MM.1S (cell line): ENCODE measurements around the gene MAN1C1.

Source experiments
- DNase-seq: peaks from one replicate; pipeline ENCODE4 v3.0.0-alpha.2; 2015
- H2AFZ ChIP-seq: fragments of 300-600 bp; sonication (generic); 2 replicates; pipeline ENCODE4 v1.6.0; 2016; ENCODE audit warnings: antibody characterized with exemption, low read length
- H3F3A ChIP-seq: fragments of 300-600 bp; sonication (generic); 2 replicates; pipeline ENCODE4 v1.6.1; 2016; ENCODE audit warnings: mild to moderate bottlenecking, antibody characterized with exemption, low read length, moderate library complexity, mixed read lengths; ENCODE audit not compliant: insufficient read depth
- H3K27ac ChIP-seq: fragments of 300-600 bp; sonication (generic); 2 replicates; pipeline ENCODE4 v1.5.1; 2016; ENCODE audit warnings: mild to moderate bottlenecking, low read length
- H3K27me3 ChIP-seq: fragments of 300-600 bp; sonication (generic); replicated peaks from 2 replicates; pipeline ENCODE4 v1.6.0; 2016; ENCODE audit warnings: low read length; ENCODE audit not compliant: insufficient read depth
- H3K36me3 ChIP-seq: fragments of 300-600 bp; sonication (generic); replicated peaks from 2 replicates; pipeline ENCODE4 v1.6.1; 2016; ENCODE audit warnings: mild to moderate bottlenecking, low read length, mixed read lengths; ENCODE audit not compliant: insufficient read depth
- H3K4me1 ChIP-seq: fragments of 300-600 bp; sonication (generic); 2 replicates; pipeline ENCODE4 v1.6.1; 2016; ENCODE audit warnings: low read length, mixed read lengths
- H3K4me2 ChIP-seq: fragments of 300-600 bp; sonication (generic); 2 replicates; pipeline ENCODE4 v1.6.0; 2016; ENCODE audit warnings: low read depth, low read length
- H3K4me3 ChIP-seq: fragments of 300-600 bp; sonication (generic); 2 replicates; pipeline ENCODE4 v1.5.1; 2016; ENCODE audit warnings: low read length, mixed read lengths
- H3K79me2 ChIP-seq: fragments of 300-600 bp; sonication (generic); 2 replicates; pipeline ENCODE4 v1.6.1; 2016; ENCODE audit warnings: mixed run types, low read length, mixed read lengths
- H3K9ac ChIP-seq: fragments of 300-600 bp; sonication (generic); 2 replicates; pipeline ENCODE4 v1.6.1; 2016; ENCODE audit warnings: low read length, mixed read lengths
- H3K9me2 ChIP-seq: fragments of 300-600 bp; sonication (generic); replicated peaks from 2 replicates; pipeline ENCODE4 v1.6.1; 2016; ENCODE audit warnings: mild to moderate bottlenecking, low read length, mixed read lengths; ENCODE audit not compliant: insufficient read depth
- H3K9me3 ChIP-seq: fragments of 300-600 bp; sonication (generic); replicated peaks from 2 replicates; pipeline ENCODE4 v1.6.1; 2016; ENCODE audit warnings: mild to moderate bottlenecking, low read length, mixed read lengths; ENCODE audit not compliant: insufficient read depth
- H4K20me1 ChIP-seq: fragments of 300-600 bp; sonication (generic); 2 replicates; pipeline ENCODE4 v1.6.1; 2016; ENCODE audit warnings: mild to moderate bottlenecking, low read length, moderate library complexity, mixed read lengths; ENCODE audit not compliant: insufficient read depth
- EZH2 ChIP-seq: fragments of 300-600 bp; sonication (generic); optimal IDR thresholded peaks from 2 replicates; pipeline ENCODE3; 2017; ENCODE audit warnings: low read depth, mild to moderate bottlenecking, antibody characterized with exemption, low read length, mixed read lengths
- EZH2phosphoT487 ChIP-seq: fragments of 300-600 bp; sonication (generic); IDR thresholded peaks from 2 replicates; pipeline ENCODE4 v1.6.1; 2018; ENCODE audit warnings: antibody characterized with exemption, low read length
- TF ChIP-seq, protein P1 (sequence below): fragments of 300-600 bp; sonication (generic); IDR thresholded peaks from 2 replicates; pipeline ENCODE4 v1.5.1; 2016; ENCODE audit warnings: antibody characterized with exemption, low read length, mixed read lengths

Gene MAN1C1

DNA sequence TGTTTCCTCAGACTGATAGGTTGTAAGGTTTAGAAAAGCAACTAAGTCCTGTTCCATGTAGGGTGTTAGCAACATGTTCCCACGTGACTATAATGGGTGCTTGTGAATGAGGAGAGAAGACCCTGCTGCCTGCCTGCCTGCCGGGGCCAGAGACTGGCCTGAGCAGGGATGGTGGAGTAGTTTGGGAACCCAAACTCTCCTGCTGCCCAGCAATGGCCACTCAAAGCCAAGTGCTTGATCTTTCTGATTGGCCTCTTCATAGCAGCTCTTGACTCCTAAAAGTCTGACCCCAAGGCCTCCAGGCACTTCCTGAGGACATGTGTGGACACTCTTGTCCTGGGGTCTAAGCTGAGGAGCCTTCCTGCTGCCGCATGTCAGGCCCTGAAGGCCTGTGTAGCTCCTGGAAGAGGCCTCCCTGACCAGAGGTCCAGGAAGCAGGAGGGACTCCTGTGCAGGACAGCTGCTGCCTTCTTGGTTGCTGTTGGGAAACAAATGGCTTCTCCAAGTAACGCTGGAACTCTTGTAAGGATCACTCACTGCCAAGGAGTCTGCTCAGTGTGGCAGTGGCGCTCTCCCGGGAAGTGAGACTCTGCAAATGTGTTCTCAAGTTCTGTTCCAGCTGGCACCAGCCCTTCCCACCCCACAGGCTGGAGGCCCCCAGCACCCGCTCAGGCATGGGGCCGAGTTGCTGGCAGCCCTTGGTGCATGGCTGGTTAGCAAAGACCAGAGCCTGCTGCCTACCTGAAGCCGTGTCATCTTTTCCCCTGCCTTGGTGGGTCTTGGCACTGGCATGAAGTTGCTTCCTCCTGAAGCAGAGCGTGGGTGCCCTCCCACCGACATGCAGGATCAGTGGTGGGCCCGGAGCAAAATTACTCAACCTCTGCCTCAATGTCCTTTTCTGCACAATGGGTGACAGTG is 35.5 kb downstream of the MAN1C1 start:
- 0 out of 2 replicates have a peak, but pooled peaks cover 3% of the 10 kb centered on the region for H3K79me2 ChIP-seq
- no peak overlapping the region for H3K9ac ChIP-seq
- H3K4me1 ChIP-seq, result no peaks in the 10 kb centered on the region
- no peak for DNase-seq
- H3F3A ChIP-seq, result no peaks in the 10 kb centered on the region
- no peaks in the 10 kb centered on the region for H3K27me3 ChIP-seq
- no peaks in the 10 kb centered on the region for H3K9me2 ChIP-seq
- H3K27ac ChIP-seq, result no peak overlapping the region
- H3K4me3 ChIP-seq, result no peak overlapping the region
- no peak for TF ChIP-seq EZH2
- TF ChIP-seq, protein P1, sequence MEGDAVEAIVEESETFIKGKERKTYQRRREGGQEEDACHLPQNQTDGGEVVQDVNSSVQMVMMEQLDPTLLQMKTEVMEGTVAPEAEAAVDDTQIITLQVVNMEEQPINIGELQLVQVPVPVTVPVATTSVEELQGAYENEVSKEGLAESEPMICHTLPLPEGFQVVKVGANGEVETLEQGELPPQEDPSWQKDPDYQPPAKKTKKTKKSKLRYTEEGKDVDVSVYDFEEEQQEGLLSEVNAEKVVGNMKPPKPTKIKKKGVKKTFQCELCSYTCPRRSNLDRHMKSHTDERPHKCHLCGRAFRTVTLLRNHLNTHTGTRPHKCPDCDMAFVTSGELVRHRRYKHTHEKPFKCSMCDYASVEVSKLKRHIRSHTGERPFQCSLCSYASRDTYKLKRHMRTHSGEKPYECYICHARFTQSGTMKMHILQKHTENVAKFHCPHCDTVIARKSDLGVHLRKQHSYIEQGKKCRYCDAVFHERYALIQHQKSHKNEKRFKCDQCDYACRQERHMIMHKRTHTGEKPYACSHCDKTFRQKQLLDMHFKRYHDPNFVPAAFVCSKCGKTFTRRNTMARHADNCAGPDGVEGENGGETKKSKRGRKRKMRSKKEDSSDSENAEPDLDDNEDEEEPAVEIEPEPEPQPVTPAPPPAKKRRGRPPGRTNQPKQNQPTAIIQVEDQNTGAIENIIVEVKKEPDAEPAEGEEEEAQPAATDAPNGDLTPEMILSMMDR, result no peak
- no peak for TF ChIP-seq EZH2phosphoT487
- H4K20me1 ChIP-seq, result no peaks in the 10 kb centered on the region
- no peaks in the 10 kb centered on the region for H3K9me3 ChIP-seq
- H2AFZ ChIP-seq, result no peak overlapping the region
- no peak overlapping the region for H3K4me2 ChIP-seq
- no peaks in the 10 kb centered on the region for H3K36me3 ChIP-seq

DNA sequence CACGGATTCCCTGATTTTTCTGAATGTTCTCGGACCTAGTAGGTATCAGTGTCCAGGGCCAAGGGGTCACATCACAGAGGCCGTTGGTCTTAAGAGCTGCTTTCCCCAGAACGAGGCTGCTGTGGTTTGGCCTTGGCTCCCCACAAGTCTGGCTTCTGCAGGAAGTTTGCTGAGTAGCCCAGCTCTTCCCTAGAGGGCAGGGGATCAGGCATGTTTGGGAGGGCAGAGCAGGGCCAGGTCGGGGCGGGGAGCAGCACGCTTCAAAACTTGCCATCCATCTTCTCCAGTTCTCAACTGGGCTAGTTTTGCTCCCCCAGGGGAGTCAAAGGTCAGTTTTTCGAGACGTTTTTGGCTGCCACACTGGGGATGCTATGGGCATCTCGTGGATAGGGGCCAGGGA is 37.0 kb downstream of the MAN1C1 start:
- Histone ChIP-seq H3K79me2 (0 out of 2 replicates have a peak, but pooled peaks cover 3% of the 10 kb centered on the region), H3K27me3 (no peaks in the 10 kb centered on the region), H3F3A (no peaks in the 10 kb centered on the region), H3K9me3 (no peaks in the 10 kb centered on the region), H4K20me1 (no peaks in the 10 kb centered on the region), H3K9me2 (no peaks in the 10 kb centered on the region), H3K36me3 (no peaks in the 10 kb centered on the region), H3K4me2 (no peak overlapping the region), H3K4me3 (no peak overlapping the region), H3K27ac (no peak overlapping the region), H2AFZ (no peak overlapping the region), H3K9ac (no peak overlapping the region), H3K4me1 (no peaks in the 10 kb centered on the region)
- no peak for DNase-seq
- TF ChIP-seq EZH2phosphoT487, result no peak
- no peak for TF ChIP-seq EZH2
- TF ChIP-seq, protein P1, result no peak

DNA sequence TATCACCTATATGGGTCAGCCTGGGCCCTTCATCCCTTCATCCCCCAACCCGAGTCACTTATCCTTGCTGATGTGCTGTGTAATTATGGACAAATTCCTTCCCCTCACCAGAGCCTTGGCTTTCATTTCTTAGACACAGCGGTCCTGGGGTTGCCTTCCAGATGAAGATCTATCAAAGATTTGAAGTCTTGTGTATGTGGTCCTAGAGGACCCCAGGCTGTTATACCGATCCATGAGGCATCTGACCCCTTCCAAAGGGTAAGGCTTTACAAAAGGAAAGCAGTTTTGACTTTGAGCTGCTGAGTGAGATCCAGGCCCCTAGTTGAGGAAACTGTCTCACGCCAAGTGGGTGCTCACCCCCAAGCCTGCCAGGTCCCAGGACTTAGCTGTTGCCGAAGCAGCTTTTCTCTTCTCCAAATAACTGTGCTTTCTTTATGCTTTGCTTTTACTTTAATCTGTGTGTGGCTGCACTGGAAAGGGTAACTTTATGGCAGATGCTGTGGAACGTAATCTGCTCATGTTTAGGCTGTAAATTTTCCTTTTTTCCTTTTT is 37.6 kb downstream of the MAN1C1 start:
- Histone ChIP-seq H3K79me2 (0 out of 2 replicates have a peak, but pooled peaks cover 3% of the 10 kb centered on the region), H3F3A (no peaks in the 10 kb centered on the region), H3K9me2 (no peaks in the 10 kb centered on the region), H3K27ac (no peak overlapping the region), H3K9me3 (no peaks in the 10 kb centered on the region), H3K27me3 (no peaks in the 10 kb centered on the region), H3K9ac (no peak overlapping the region), H2AFZ (no peak overlapping the region), H3K4me2 (no peak overlapping the region), H4K20me1 (no peaks in the 10 kb centered on the region), H3K36me3 (no peaks in the 10 kb centered on the region), H3K4me3 (no peak overlapping the region), H3K4me1 (no peaks in the 10 kb centered on the region)
- TF ChIP-seq EZH2, result no peak
- TF ChIP-seq EZH2phosphoT487, result no peak
- TF ChIP-seq, protein P1, result no peak
- DNase-seq, result no peak
